GM19099 (cell line): ENCODE data around the gene MMP15.

Source experiments
- POLR2A ChIP-seq: IDR thresholded peaks from 3 replicates; pipeline ENCODE4 v1.6.1; 2011; ENCODE audit warnings: low read depth; ENCODE audit not compliant: insufficient read length; ENCODE audit errors: extremely low read depth

The MMP15 gene

GRCh38 chr16:58001781-58002415, 23.7 kb upstream of the MMP15 start:
- TF ChIP-seq POLR2A: no peak

- no peak for TF ChIP-seq POLR2A
Observed at GRCh38 chr16:58002416-58002800, 23.1 kb upstream of the MMP15 start.

DNA sequence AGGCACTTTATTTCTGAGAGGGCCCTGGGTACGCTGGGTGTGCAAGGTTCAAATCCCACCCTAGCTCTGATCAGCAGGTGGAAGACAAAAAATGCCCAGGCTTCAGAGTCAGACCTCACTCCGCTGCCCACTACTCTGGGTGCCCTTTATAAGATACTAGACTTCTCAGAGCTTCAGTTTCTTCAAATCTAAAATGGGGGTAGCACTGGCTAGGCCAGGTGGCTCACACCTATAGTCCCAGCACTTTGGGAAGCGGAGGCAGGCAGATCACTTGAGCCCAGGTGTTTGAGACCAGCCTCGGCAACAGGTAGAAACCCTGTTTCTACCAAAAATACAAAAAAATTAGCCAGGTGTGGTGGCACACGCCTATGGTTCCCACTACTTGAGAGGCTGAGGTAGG, 22.6 kb upstream of the MMP15 start:
- TF ChIP-seq POLR2A: no peak

GRCh38 chr16:58009856-58010416, 15.6 kb upstream of the MMP15 start:
- TF ChIP-seq POLR2A: no peak

- TF ChIP-seq POLR2A: no peak
Observed at GRCh38 chr16:58010886-58011285, 14.7 kb upstream of the MMP15 start.

GRCh38 chr16:58011652-58012051, 13.9 kb upstream of the MMP15 start:
- no peak for TF ChIP-seq POLR2A

DNA sequence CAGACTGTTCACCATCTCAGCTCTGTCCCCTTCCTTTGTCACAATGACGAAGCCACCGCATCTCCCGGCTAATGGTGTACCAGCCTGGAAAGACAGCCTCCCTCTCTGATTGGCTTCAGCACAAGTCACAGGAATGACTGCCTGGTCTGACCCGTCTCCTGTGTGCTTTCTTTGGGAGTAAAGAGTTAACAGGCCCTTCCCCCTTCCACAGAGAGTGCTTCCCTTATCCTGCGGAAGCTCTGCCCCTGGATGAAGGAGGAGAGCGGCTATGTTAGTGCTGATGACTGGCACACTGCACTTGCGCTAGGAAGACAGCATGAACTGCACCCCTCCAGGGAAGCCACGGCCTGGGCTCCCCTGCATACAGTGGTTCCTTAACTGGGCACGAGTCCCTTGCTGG, 13.1 kb upstream of the MMP15 start:
- TF ChIP-seq POLR2A: no peak

DNA sequence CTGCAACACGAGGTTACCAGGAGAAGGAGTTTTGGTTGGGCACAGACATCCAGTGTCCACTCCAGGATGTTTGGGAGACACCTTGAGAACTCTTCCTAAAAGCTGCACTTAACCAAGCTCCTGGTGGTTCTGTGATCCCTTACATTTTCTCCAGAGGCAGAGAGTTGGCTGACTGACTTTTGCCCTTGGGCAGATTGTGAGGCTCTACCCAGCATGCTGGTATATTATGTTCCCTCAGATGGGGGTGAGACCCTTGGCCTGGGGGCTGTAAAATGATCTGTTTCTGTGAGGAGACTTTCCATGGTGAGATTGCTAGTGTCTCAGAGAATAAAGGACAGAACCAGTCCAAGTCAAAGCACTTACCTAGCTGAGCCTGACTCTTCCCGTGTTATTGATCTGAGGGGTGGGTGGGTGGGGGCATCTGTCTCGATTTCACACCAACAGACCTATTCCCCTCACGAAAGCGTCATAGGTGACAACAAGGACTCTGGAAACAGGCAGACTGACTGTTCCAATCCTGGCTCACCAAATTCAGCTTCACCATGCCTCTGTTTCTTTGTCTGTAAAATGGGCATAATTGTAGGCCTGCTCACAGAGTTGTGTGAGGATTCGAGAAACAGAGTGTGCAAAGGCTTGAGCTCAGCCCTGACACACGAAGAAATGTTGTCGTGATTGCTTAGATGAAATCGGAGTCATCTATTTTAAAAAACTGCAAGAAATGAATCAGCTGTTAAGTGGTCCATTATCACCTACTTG, 12.2 kb upstream of the MMP15 start:
- no peak for TF ChIP-seq POLR2A

DNA sequence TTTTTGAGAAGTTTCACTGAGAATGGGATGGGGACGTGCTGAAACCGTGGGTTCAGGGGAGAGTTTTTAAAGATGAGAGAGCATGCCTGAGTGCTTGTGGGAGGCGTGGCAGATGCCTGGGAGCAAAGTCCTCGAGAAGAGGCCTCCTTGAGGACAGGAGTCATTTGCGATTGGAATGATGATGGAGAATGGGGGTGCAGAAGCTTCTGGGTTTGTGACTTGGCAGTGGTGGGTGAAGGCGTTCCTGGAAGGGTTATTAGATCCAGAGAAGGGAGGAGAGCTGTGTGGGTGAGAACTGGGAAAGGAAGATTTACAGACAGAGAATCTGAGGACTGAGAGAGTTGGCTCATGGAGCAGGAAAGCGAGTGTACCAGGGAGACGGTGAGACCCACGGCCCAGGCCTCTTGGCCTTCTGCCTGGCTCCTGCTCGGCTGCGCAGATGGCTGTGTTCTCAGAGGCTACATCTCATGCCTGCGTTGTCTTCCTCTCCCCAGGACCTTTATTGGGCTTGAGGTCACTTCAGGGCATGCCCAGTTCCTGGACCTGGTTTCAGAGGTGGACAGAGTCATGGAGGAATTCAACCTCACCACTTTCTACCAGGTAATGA, 8.6 kb upstream of the MMP15 start:
- TF ChIP-seq POLR2A: no peak

DNA sequence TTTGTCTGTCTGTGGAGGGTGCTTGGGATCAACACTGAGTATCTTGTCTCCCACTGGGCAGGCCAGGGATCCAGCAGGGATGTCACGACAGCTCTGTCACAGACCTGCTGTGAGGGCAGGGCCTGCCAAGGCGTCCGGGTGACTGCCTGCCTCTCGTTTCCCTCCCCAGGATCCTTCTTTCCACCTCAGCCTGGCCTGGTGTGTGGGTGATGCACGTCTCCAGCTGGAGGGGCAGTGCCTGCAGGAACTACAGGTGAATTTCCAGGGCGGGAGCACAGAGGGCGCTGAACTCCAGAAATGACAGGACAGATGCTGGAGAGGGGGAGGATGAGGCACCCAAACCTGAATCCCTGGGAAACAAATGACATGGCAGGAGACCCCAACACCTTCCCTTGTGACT, 6.8 kb upstream of the MMP15 start:
- no peak for TF ChIP-seq POLR2A

- TF ChIP-seq POLR2A: no peak
Observed at GRCh38 chr16:58019866-58020538, 5.6 kb upstream of the MMP15 start.

GRCh38 chr16:58020628-58021521, 4.7 kb upstream of the MMP15 start:
- no peak for TF ChIP-seq POLR2A

GRCh38 chr16:58021661-58022551, 3.6 kb upstream of the MMP15 start:
- TF ChIP-seq POLR2A: no peak
